GM12872 (cell line): ENCODE results near the gene CCDC110.

ENCODE experiments used
- CTCF ChIP-seq: IDR thresholded peaks from 3 replicates; pipeline ENCODE4 v1.5.1; 2011; ENCODE audit warnings: low read depth, mild to moderate bottlenecking, low read length, moderate library complexity; ENCODE audit not compliant: insufficient read depth

CCDC110 gene

GRCh38 chr4:185464183-185464582 lies 7.3 kb downstream of the CCDC110 start:
- TF ChIP-seq CTCF = no peak

- no peak for TF ChIP-seq CTCF
Measured at GRCh38 chr4:185463541-185463940, 8.0 kb downstream of the CCDC110 start.

- no peak for TF ChIP-seq CTCF
Measured at GRCh38 chr4:185461565-185461964, 10.0 kb downstream of the CCDC110 start.

- no peak for TF ChIP-seq CTCF
Measured at GRCh38 chr4:185457136-185457535, 14.4 kb downstream of the CCDC110 start.

- TF ChIP-seq CTCF = no peak
Measured at GRCh38 chr4:185456131-185456530, 15.4 kb downstream of the CCDC110 start.

- TF ChIP-seq CTCF = no peak
Measured at GRCh38 chr4:185445209-185445608, 26.3 kb downstream of the CCDC110 start.

- no peak for TF ChIP-seq CTCF
Measured at GRCh38 chr4:185441479-185441878, 30.1 kb downstream of the CCDC110 start.

- no peak for TF ChIP-seq CTCF
Measured at GRCh38 chr4:185437809-185438208, 33.7 kb downstream of the CCDC110 start.
